Endothelial cell of umbilical vein (primary cell): ENCODE data around the gene CREBZF.

Experiments used
- CTCF ChIP-seq, 2 donors: IDR thresholded peaks; 1 replicate in 1 of 2; 2 replicates in 1 of 2; pipeline ENCODE4 v1.5.1; 2011; ENCODE audit warnings: low read length in 2 of 2, mild to moderate bottlenecking in 2 of 2, moderate library complexity in 2 of 2, control low read depth in 1 of 2, inconsistent platforms in 1 of 2, low read depth in 1 of 2; ENCODE audit not compliant: insufficient read depth in 1 of 2; ENCODE audit errors: extremely low read depth in 1 of 2
- EZH2 ChIP-seq: IDR thresholded peaks from 2 replicates; pipeline ENCODE4 v1.6.1; 2012; ENCODE audit warnings: borderline replicate concordance, low read depth, mild to moderate bottlenecking, moderate library complexity, low read length, inconsistent platforms; ENCODE audit not compliant: severe bottlenecking
- FOS ChIP-seq: IDR thresholded peaks from 2 replicates; pipeline ENCODE4 v1.6.1; 2011; ENCODE audit warnings: mild to moderate bottlenecking, low read length, moderate library complexity, borderline replicate concordance; ENCODE audit not compliant: insufficient read depth
- GATA2 ChIP-seq: IDR thresholded peaks from 2 replicates; pipeline ENCODE4 v1.7.0; 2011; ENCODE audit warnings: low read depth, mild to moderate bottlenecking, moderate library complexity, mixed read lengths, low read length; ENCODE audit not compliant: insufficient read length, insufficient read depth
- JUN ChIP-seq: IDR thresholded peaks from 2 replicates; pipeline ENCODE4 v1.6.1; 2011; ENCODE audit warnings: borderline replicate concordance, low read depth; ENCODE audit not compliant: insufficient read length, insufficient read depth
- MAX ChIP-seq: IDR thresholded peaks from 2 replicates; pipeline ENCODE4 v1.6.1; 2011; ENCODE audit not compliant: insufficient read depth, insufficient read length
- MYC ChIP-seq: IDR thresholded peaks from one replicate; pipeline ENCODE4 v1.6.1; 2011; ENCODE audit warnings: mild to moderate bottlenecking, low read depth, low read length
- POLR2A ChIP-seq: IDR thresholded peaks from 2 replicates; pipeline ENCODE4 v1.6.1; 2012; ENCODE audit warnings: low read depth, mild to moderate bottlenecking, control low read depth, low read length
- POLR2AphosphoS5 ChIP-seq: IDR thresholded peaks from 2 replicates; pipeline ENCODE4 v1.6.1; 2012; ENCODE audit warnings: low read depth, mild to moderate bottlenecking, control low read depth, low read length, moderate library complexity; ENCODE audit not compliant: insufficient read depth

GRCh38 chr11:85698195-85698594 is 33.3 kb upstream of the CREBZF start:
- TF ChIP-seq POLR2AphosphoS5 (no peak), EZH2 (no peak), CTCF (IDR thresholded peaks at IDR 0.05; ENCODE audit: extremely low read depth in 1 of 2, insufficient read depth in 1 of 2, low read depth in 1 of 2, low read length in 2 of 2) (no peak), POLR2A (no peak), JUN (no peak), MYC (no peak), MAX (no peak), FOS (no peak), GATA2 (no peak)
